HG03442 (cell line): ENCODE results near the gene FMN1.

ENCODE experiments used
- ATAC-seq: cut with Tn5 transposase; IDR thresholded peaks from one replicate; pipeline ENCODE4 v1.9.1; 2021; ENCODE audit warnings: mild to moderate bottlenecking, moderate library complexity; ENCODE audit not compliant: unreplicated experiment

The FMN1 gene

DNA sequence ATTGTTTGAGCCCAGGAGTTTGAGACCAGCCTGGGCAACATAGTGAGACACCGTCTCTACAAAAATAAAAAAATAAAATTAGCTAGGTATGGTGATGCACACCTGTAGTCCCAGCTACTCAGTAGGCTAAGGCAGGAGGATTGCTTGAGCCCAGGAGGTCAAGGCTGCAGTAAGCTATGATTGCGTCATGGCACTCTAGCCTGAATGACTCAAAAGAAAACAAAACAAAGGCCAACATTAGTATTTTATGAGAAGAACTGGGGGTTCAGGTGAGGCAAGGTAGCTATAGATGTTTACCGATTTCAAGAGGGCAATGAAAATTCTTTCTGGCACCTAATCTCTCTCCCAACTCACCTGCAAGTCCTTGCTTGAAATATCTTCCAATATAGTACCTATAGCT is 399.5 kb downstream of the FMN1 start:
- ATAC-seq = no peak

DNA sequence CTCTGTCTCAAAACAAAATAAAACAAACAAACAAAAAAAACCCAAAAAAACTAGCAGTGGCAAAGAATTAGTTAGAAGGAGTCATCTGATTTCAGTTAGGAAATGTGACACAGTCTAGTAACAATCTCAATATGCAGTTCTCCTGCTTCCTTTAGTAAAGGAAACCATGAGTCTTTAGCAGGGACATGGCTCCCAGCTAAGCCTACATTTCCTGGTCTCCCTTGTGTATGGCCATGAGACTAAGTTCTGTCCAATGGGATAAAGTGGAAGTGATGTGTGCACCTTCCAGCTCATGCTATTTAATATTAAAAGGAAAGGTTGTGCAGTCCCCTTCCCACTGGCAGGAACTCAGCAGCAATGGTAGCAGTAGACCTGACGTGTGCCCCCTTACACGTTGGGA is 402.1 kb downstream of the FMN1 start:
- no peak for ATAC-seq

DNA sequence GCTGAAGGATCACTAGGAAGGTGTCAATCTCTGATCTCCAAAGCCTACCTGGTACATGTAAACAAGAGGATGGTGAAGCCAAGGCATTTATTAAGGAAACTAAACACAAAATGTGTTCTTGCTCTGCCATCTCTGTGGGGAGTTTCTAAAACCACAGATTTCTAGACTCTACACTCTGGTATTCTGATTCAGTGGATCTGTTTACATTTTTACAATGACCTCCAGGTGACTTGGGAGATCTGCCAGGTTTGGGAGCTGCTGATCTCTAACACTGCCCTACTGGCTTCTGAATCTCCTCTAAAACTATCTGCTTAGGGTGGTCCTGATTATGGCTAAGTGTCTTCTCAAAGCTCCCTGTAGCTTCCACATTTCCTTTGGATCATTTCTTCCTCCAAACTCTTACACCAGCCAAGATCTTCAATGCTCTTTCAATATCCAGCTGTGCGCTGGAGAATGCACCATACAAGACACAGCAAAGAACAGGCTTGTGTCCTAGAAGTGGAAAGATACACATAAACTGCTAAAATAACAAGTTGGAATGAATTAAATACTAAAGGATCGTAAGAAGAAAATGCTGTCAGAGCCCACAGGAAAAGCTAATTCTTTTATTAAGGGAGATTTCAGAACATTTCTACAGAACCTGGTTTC is 404.0 kb downstream of the FMN1 start:
- ATAC-seq = no peak

DNA sequence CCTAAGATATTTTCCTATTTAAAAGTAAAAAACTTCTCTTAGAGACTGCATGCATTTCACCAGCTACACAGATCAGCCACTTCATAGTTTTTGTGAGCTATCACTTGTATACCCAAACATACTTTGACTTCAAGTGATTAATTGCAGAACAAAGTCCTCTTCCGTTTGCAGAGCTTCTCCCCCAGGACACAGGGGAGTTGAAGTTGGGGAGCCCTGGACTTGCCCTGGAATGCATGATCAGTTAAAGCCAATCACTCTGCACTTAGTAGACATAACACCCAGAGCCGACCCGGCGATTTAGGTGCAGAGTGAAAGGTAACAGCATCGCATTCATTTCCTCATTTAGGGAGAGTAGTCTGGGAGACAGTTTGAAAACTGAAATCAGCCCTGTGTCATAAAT is 406.6 kb downstream of the FMN1 start:
- no peak for ATAC-seq

DNA sequence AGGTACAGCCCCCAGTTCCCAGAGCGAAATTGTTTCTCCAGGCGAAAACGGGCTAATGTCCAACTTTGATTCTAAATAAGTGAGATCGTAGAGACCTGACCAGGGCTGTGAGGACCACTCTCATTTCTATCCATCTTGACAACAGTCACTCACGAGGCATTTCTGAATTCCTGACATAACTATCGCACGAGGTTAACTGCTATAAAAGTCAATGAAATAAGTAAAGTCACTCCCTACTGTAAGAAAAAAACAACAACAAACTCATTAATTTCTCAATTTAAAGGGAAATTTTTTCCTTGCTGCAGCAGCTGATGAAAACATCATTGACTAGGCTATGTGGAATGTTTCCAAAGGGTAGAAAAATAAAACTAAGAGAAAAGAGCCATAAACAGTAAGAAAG is 407.6 kb downstream of the FMN1 start:
- ATAC-seq = no peak

DNA sequence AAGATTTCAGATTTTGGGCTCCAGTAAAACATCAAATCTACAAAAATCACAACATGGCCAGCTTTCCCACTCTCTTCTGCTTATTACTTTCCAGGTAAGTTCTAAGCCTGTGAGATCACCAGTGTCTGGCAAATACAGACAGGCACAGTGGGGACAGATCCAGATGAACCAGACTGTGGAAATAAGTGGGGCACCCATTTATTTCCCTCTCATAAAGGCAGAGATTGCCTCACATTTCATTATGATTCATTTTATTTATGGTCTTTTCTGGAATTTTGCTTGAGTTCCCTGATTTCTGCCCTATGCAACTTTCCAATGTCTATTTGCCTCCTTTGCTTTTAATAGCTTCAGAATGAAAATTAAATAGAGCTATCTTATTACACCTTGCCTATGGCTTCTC is 409.9 kb downstream of the FMN1 start:
- ATAC-seq = no peak

DNA sequence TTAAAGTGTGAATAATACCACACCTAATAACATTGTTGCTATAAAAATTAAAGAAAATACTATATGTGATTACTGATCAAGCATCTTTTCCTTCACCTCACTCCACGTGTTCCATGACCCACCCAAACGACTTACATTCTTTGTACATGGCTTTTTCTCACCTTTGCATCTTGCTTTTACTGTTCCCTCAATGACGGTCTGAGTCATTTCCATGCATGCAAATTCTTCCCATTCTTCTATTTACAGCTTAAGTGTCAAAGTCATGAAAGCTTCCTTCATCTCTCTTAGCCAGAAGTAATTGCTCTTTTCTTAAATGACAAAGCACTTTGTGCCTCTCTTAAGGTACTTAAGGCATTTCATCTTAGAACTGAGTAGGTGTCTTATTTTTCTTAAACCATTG is 412.7 kb downstream of the FMN1 start:
- ATAC-seq = no peak

DNA sequence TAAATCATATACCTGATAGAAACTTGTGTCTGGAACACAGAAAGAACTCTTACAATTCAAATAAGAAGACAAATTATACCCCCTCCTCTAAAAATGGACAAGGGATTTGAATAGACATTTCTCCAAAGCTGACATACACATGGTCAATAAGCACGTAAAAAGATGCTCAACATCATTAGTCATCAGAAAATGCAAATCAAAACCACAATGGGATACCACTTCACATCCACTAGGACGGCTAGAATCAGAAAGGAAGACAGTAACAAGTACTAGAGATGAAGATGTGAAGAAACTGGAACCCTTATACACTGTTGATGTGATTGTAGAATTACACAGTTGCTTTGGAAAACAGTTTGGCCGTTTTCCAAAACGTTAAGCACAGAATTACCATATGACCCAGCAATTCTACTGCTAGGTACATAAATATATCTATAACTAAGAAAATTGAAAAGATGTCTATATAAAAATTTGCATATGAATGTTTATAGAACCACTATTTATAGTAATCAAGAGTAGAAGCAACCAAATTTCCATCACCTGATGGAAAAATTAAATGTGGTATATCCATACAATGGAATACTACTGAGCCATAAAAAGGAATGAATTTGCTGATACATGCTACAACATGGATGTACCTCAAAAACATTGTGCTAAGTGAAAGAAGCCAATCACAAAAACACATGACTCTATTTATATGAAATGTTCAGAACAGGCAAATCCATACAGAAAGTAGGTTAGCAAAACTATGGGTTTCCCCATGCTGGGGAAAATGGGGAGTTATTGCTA is 415.9 kb downstream of the FMN1 start:
- ATAC-seq = no peak

DNA sequence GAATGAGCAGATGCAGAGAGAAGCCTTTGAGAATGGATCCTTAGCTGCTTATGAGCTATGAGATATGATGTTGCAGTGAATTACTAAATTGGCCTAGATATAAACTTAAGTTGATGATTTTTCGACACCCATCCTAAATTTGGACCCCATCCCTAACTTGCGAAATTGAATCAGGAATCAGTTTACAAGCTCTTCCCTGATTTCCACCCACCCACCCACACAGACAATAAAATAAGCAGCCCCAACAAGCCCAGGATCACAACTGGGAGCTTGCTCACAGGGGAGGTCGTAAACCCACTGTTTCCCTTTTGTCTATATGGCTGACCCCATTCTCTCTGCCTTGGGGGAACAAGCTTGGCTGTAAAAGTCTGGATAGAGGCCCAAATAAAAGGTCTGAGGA is 419.4 kb downstream of the FMN1 start:
- ATAC-seq = no peak

DNA sequence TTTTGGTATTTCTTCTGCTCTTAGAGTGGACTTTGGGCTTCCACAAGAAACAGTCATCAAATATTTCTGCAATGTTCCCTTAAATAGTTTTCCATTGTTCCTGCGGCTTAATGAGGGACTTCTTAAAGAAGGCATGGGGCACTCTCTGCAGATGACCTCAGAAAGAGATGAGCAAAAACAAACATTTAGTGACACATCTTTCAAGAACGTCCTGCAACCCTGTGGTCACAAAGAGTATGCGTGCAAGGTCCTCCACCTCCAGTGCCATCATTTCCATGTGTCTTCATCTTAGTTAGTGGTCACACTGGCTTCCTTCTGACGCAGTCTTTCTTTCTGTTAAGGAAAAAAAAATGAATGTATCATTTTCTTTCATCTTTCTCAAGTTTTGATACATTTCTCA is 420.5 kb downstream of the FMN1 start:
- no peak for ATAC-seq

DNA sequence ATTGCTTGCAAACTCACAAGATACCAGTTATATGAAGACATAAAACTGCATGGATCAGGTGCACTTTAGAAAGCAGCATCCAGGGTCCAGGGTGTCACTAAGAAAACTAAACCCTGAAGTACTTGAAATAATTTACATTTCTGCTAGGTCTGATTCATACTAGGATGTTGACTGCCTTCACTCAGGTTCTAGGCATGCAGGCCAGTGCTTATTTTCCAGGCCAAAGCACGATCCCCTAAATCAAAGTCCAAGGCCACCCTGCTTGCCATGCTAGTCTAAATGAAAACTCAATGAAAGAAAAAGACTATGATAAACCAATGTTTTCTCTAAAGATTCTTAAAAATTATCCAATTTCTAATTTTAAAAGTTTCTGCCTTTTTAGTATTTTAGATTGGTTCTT is 427.3 kb downstream of the FMN1 start:
- no peak for ATAC-seq

DNA sequence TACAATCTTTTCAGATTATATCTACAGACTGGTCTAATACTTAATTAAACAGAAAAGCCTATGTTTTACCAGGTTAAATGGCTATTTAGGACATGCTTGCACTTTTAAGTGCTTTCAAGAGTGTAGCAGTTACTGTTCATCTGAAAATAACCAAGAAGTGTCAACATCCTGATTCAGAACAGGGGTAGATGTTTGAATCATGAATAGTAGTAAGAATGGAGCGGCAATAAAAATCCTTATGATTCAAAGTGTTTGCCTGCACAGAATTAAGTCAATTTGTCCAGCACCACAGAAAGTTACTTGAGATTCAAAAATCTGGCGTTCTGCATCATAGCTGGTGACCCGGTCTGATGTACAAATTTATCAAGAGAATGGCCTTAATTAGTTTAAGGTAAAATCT is 428.4 kb downstream of the FMN1 start:
- no peak for ATAC-seq

DNA sequence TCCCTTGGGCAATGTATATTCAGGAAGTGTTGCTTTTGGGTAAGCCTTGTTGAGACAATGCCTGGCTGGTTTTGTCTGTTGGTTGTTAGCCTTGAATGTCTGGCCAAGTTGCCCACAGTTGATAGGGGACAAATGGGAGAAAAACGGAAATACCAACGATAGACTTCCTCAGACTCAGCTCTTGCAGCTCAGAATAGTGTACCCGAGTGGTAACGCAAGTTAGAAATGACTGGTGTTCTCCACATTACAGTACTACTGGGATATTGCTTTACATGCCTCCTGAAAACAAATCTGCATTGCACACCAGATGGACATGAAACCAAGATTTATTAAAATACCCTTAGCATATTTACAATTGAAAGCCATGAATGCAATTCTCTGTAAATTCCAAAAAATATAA is 429.3 kb downstream of the FMN1 start:
- no peak for ATAC-seq

DNA sequence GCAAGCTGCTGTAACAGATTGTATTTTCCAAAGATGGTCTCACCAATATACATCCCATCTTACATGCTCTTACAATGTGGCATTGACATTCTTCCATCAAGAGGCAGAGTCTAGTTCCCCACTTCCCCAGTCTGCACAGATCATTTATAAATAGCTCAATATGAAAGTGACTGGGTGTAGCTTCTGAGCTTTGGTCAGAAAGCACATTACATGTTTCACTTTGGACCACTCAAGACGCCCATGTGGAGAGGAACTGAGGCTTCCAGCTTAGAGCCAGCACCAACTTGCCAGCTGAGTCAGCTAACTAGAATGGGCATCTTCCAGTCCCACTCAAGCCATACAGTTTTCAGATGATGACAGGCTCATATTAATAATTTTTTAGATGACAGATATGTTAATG is 431.2 kb downstream of the FMN1 start:
- no peak for ATAC-seq

DNA sequence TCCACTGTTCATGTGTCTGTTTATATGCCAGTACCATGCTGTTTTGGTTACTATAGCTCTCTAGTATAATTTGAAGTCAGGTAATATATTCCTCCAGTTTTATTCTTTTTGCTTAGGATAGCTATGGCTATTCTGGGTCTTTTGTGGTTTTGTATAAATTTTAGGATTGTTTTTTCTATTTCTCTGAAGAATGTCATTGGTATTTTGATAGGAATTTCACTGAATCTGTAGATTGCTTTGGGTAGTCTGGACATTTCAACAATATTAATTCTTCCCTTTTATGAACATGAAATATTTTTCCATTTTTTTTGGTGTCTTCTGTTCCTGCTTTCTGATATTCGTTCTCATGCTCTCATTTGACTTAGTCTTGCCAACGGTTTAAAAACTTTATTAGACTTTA is 437.1 kb downstream of the FMN1 start:
- ATAC-seq = no peak

DNA sequence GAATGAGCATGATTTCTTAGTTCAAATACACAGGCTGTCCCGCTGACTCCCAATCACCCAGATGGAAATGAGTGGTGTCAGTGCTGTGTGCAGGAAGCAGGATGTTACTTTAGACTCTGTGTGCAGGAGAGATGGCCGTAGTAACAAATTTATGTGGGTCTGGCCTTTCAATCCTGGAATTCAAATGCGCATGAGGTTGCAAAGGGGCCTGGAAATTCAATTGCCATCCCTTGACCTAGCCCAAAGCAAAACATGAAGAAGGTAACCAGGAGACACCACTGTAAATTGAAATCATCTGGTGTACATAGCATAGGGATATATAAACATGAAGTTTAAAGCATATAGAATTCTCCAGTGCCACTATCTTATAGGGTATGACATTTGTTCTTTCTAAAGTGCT is 443.5 kb downstream of the FMN1 start:
- no peak for ATAC-seq

DNA sequence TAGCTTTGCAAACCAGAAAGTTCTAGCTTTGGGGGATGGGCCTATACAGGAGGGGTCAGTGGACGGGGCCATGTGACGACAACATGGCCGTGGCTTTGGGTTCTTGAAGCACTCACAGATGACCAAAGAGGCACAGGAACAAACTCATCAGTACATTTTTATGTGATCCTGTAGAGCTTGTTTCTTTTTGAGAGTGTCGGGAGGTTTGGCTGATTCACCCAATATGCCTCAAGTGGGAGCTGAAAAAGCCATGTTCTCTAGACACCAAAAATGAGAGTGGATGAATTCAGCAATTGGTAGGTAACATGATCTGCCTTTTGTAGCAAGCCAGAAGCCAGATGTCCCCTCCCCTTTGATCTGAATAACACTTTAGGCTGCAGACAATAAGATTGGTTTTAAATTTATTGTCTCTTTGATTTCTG is 446.6 kb downstream of the FMN1 start:
- ATAC-seq = no peak

DNA sequence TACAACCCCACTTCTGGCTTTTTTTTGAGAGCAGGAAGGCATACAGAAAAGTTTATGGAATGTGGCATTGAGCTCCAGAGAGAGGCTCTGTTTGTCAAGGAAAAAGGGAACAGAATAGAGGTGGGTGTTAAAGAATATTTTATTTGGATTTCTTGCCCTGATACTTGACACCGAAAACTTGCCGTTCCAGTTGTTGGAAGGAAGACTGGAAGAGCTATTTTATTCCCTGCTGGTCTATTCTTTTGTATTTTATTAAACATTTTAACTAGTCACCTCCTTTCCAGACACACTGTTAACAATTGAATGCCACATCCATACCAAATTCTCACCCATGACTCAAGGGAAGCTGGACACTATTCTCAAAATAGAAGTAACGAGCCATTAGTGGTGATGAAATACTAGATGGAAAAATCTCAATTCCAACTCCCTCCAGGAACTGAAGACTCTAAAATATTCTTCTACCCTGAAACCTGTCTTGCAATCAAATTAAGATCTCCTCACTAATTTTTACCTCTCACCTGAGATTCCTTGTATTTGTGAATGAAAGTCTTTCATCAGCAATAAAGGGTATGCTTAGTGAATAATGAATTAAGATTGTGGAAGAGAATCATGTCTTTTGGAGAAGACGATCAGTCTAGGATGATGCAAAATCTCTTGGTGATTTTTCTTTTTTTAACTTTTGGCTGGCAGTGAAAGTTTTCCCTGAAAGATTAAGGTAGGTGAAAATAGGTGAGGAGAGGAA is 448.2 kb downstream of the FMN1 start:
- no peak for ATAC-seq

DNA sequence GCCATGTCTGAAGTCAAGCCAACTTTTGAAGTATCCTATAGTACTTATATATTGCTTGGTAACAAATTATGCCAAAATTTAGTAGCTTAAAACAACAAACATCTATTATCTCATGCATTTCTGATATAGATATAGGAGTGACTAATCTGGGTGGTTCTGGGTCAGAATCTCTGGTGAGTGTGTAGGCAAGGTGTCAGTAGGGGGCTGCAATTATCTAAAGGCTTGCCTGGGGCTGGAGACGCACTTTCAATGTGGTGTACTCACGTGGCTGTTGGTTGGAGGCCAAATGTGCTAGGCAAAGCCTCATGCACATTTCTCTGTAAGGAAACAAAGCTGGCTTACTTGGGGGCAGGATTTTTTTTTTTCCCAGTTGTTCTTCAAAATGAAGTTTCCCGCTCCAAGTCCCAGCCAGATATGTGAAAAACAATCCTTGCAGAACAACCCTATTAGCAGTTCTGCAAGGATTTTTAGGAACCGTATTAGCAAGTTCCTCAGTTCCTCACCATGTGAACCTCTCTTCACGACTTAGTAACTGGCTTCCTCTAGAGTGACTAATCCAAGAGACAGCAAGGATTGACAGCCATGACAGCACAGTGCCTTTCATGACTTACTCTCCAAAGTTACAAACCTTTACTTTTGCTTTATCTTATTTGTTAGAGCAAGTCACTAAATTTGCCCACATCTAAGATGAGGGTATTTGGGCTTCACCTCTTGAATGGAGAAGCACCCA is 450.9 kb downstream of the FMN1 start:
- no peak for ATAC-seq

DNA sequence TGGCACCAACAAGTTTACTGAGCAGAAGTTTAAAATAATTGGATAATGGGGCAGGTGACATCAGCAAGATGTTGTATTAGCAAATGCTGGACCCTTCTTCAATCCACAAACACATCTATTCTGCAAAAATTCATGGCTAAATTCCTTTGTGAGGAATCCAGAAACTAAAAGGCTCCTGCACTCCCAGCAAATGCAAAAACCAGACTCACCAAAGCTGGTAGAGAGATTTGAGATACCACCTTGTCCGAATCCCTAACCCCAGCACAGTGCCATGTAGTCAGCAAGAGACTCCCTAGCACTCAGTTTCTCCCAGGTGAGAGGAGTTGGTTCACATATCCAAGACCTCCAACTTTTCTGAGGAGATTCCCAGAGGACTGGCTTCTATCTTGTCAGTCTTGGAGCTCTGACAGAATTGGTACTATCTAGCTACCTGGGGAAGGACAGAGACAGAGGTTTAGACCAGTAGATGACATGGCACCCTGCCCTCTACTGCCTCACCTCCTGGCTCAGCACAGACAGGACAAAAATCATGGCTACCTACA is 454.9 kb downstream of the FMN1 start:
- no peak for ATAC-seq

DNA sequence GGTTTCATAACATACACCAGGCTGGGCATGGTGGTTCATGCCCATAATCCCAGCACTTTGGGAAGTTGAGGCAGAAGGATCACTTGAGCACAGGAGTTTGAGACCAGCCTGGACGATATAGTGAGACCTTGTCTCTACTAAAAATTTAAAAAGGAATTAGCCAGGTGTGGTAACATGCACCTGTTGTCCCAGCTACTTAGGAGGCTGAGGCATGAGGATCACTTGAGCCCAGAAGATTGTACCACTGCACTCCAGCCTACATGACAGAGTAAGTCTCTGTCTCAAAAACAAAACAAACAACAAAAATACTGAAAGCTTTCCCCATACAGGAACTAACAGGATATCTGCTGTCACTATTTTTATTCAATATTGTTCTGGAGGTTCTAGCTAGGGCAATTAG is 455.8 kb downstream of the FMN1 start:
- no peak for ATAC-seq
